H1 (cell line): ENCODE data around the gene ENPP3. TPM values are rescaled to one million over a fixed set of nuclear protein-coding genes. Genes with fewer than 3 reads are reported as not detected.

Source experiments
- BRCA1 ChIP-seq: IDR thresholded peaks from 2 replicates; pipeline ENCODE4 v1.6.1; 2012; ENCODE audit warnings: low read depth, low read length, improper control_type of control experiment
- HDAC6 ChIP-seq: IDR thresholded peaks from one replicate; pipeline ENCODE4 v1.7.1; 2012; ENCODE audit warnings: low read depth, mild to moderate bottlenecking, inconsistent platforms, low read length, moderate library complexity
- KDM1A ChIP-seq: fragments of 200-600, 300-600 bp; sonication (generic); IDR thresholded peaks from 2 replicates; pipeline ENCODE4 v1.7.1; 2016; ENCODE audit warnings: mild to moderate bottlenecking, low read length, borderline replicate concordance
- KDM5A ChIP-seq: fragments of 200-600 bp; IDR thresholded peaks from 2 replicates; pipeline ENCODE4 v1.7.1; 2012; ENCODE audit warnings: mild to moderate bottlenecking, low read length, inconsistent platforms, mixed read lengths
- MAFK ChIP-seq: IDR thresholded peaks from 2 replicates; pipeline ENCODE4 v1.6.1; 2012; ENCODE audit warnings: low read depth, mild to moderate bottlenecking, improper control_type of control experiment, low read length
- TAF1 ChIP-seq: IDR thresholded peaks from 2 replicates; pipeline ENCODE4 v1.6.1; 2011; ENCODE audit warnings: mild to moderate bottlenecking, low read depth, low read length
- TEAD4 ChIP-seq: IDR thresholded peaks from 2 replicates; pipeline ENCODE4 v1.6.1; 2012; ENCODE audit warnings: low read depth, low read length, inconsistent platforms, mixed read lengths
- polyA plus RNA-seq, 7 experiments: library from polyadenylated mRNA; depleted of rRNA in 3 of 7; stranded (reverse) in 5 of 7; unstranded in 2 of 7; fragments of >200 nt in 5 of 7; fragments of 200-250 nt in 2 of 7; gene quantifications; 1 replicate in 5 of 7; 2 replicates in 1 of 7; 4 replicates in 1 of 7; pipeline versions ENCODE4 v1.2.1 to v1.2.3, GENCODE V29; 2011 to 2013; ENCODE audit warnings: missing spikeins in 2 of 7, mixed read lengths in 2 of 7
- total RNA-seq: library from RNA; stranded (reverse); fragmentation: NEBNext Ultra II Directional; extraction: Animal tissue kit (Norgen Biotek cat#: 25700); gene quantifications from 2 replicates; pipeline ENCODE4 v1.2.1, GENCODE V29; 2021
- TF ChIP-seq, protein P1 (sequence below): fragments of 300-600 bp; sonication (generic); IDR thresholded peaks from 2 replicates; pipeline ENCODE4 v1.7.1; 2012; ENCODE audit warnings: low read length, moderate library complexity, mild to moderate bottlenecking, inconsistent platforms; ENCODE audit not compliant: insufficient replicate concordance
- TF ChIP-seq, protein P2 (sequence below): IDR thresholded peaks from 2 replicates; pipeline ENCODE4 v1.6.1; 2011; ENCODE audit warnings: low read length, improper control_type of control experiment

The ENPP3 gene
- total and polyA plus RNA-seq, 2 of the 8 experiments (the other 6 are each of a cell fraction or from before 2014, with no cell fraction given) = 0.11 TPM; not detected in 1

DNA sequence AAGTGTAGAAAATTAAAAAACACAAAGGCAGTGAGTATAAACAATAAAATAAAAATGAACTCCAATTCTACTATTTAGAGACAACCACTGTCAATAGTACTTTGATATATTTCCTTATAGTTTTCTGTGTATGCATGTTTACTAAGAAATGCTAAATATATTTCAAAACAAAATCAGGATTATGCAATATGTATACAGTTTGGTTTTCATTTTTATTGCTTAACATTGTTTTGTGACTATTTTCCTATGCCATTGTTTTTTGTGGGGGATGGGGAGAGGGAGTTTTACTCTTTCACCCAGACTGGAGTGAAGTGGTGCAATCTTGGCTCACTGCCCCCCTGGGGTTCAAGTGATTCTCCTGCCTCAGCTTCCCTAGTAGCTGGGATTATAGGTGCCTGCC, 44.5 kb downstream of the ENPP3 start (continued):
- TF ChIP-seq, protein P1, sequence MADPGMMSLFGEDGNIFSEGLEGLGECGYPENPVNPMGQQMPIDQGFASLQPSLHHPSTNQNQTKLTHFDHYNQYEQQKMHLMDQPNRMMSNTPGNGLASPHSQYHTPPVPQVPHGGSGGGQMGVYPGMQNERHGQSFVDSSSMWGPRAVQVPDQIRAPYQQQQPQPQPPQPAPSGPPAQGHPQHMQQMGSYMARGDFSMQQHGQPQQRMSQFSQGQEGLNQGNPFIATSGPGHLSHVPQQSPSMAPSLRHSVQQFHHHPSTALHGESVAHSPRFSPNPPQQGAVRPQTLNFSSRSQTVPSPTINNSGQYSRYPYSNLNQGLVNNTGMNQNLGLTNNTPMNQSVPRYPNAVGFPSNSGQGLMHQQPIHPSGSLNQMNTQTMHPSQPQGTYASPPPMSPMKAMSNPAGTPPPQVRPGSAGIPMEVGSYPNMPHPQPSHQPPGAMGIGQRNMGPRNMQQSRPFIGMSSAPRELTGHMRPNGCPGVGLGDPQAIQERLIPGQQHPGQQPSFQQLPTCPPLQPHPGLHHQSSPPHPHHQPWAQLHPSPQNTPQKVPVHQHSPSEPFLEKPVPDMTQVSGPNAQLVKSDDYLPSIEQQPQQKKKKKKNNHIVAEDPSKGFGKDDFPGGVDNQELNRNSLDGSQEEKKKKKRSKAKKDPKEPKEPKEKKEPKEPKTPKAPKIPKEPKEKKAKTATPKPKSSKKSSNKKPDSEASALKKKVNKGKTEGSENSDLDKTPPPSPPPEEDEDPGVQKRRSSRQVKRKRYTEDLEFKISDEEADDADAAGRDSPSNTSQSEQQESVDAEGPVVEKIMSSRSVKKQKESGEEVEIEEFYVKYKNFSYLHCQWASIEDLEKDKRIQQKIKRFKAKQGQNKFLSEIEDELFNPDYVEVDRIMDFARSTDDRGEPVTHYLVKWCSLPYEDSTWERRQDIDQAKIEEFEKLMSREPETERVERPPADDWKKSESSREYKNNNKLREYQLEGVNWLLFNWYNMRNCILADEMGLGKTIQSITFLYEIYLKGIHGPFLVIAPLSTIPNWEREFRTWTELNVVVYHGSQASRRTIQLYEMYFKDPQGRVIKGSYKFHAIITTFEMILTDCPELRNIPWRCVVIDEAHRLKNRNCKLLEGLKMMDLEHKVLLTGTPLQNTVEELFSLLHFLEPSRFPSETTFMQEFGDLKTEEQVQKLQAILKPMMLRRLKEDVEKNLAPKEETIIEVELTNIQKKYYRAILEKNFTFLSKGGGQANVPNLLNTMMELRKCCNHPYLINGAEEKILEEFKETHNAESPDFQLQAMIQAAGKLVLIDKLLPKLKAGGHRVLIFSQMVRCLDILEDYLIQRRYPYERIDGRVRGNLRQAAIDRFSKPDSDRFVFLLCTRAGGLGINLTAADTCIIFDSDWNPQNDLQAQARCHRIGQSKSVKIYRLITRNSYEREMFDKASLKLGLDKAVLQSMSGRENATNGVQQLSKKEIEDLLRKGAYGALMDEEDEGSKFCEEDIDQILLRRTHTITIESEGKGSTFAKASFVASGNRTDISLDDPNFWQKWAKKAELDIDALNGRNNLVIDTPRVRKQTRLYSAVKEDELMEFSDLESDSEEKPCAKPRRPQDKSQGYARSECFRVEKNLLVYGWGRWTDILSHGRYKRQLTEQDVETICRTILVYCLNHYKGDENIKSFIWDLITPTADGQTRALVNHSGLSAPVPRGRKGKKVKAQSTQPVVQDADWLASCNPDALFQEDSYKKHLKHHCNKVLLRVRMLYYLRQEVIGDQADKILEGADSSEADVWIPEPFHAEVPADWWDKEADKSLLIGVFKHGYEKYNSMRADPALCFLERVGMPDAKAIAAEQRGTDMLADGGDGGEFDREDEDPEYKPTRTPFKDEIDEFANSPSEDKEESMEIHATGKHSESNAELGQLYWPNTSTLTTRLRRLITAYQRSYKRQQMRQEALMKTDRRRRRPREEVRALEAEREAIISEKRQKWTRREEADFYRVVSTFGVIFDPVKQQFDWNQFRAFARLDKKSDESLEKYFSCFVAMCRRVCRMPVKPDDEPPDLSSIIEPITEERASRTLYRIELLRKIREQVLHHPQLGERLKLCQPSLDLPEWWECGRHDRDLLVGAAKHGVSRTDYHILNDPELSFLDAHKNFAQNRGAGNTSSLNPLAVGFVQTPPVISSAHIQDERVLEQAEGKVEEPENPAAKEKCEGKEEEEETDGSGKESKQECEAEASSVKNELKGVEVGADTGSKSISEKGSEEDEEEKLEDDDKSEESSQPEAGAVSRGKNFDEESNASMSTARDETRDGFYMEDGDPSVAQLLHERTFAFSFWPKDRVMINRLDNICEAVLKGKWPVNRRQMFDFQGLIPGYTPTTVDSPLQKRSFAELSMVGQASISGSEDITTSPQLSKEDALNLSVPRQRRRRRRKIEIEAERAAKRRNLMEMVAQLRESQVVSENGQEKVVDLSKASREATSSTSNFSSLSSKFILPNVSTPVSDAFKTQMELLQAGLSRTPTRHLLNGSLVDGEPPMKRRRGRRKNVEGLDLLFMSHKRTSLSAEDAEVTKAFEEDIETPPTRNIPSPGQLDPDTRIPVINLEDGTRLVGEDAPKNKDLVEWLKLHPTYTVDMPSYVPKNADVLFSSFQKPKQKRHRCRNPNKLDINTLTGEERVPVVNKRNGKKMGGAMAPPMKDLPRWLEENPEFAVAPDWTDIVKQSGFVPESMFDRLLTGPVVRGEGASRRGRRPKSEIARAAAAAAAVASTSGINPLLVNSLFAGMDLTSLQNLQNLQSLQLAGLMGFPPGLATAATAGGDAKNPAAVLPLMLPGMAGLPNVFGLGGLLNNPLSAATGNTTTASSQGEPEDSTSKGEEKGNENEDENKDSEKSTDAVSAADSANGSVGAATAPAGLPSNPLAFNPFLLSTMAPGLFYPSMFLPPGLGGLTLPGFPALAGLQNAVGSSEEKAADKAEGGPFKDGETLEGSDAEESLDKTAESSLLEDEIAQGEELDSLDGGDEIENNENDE = no peak
- TF ChIP-seq TAF1 (no peak), BRCA1 (no peak), MAFK (no peak), KDM1A (no peak), TEAD4 (no peak), HDAC6 (no peak), KDM5A (no peak)
- TF ChIP-seq, protein P2, sequence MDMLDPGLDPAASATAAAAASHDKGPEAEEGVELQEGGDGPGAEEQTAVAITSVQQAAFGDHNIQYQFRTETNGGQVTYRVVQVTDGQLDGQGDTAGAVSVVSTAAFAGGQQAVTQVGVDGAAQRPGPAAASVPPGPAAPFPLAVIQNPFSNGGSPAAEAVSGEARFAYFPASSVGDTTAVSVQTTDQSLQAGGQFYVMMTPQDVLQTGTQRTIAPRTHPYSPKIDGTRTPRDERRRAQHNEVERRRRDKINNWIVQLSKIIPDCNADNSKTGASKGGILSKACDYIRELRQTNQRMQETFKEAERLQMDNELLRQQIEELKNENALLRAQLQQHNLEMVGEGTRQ = no peak
- TF ChIP-seq, all 59 proteins: peak for 0
